Glomerular visceral epithelial cell (primary cell): ENCODE results near the gene ALDH1A2.

ENCODE experiments used
- DNase-seq: peaks from one replicate; pipeline ENCODE4 v3.0.0-alpha.2; 2016; ENCODE audit errors: extremely low spot score

ALDH1A2 gene

DNA sequence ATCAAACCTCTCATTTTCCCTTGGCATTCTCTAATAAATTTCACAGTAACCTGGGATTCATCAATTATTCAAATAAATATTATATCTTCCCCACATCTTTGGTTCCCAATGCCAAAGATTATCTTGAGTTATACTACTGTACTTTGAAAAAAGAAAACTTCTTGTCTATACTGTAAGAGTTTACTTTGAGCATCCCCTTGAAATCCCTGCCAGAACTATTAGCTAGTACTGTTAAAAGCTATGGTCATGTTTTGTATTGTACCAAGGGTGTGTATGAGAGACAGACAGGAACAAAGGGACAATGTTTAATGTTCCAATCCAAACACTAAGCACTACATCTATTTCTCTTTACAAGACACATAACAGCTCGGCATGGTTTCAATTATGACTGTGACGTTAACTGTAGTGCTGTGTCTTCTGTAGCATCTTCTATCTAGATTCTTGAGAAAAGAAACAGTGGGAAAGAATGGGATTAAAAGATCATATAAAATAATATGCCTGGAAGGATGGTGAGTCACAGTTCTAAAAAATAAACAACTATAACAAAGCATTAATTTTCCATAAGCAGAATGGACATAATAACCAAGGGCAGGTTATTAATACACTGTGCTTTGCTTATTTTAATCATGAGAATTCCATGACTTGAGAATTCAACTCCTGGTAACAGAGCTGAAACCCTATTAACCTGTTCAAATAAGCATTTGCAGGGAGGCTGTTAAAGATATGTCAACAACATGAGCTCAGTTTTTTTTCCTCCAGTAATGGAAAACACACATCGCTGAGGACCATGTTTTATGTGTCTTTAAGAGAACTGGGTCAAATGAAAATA, 71.1 kb downstream of the ALDH1A2 start:
- DNase-seq, result no peak

- no peak for DNase-seq
Measured at GRCh38 chr15:57993409-57994145, 71.9 kb downstream of the ALDH1A2 start.

- no peak for DNase-seq
Measured at GRCh38 chr15:57992761-57993355, 72.7 kb downstream of the ALDH1A2 start.

DNA sequence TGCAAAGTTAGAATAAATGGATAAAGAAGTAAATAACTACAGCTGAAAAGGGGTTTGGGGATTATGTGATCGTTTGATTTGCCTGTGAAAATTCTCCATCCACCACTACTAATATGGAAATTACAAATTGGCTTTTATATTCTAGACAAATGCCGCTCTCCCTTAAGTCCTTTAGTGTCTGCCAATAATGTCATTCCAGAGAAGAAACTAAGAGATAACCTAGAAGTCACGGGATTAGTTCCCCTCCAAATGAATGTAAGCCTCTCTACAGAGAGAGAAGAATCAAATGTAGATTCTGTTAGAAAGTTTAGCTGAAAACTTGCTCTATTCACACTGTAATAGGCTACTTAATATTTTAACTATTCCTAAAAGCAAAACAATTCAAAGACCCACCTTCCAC, 92.0 kb downstream of the ALDH1A2 start:
- no peak for DNase-seq

DNA sequence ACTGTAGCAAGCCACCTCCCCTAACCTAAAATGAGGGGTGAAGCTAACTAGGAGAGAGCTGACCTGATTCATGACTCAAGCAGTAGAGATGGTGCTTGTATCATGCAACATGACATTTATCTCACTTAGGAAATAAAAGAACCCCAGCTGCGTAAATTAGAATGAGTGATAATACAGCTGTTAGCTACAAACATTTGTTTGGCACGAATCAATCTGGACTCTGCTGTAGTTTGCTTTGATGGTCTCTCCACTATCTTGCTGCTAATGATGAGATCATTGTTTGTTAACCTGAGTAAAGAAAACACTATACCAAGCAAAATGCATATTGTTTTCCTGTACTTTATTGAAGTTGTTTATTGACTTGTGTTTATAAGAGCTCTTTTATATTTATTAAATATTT, 92.6 kb downstream of the ALDH1A2 start:
- DNase-seq, result no peak

DNA sequence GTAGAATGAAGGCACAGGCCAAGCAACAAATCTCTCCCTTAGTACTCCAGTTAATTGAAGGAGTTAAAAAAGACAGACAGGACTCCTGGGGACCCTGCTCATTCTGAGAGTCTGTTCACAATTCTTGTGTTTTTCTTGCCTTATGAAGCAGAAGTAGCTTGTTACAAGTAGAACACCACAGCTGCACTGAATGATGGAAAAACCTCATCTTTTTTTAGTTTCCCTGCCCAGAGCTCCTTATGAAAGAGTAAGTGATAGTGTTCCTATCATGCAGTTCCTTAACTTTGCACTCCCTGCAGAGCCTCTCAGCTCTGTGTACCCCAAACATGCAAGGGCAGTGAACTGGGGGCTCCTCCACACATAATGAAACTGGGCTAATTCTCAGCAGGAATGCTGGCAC, 95.5 kb downstream of the ALDH1A2 start:
- DNase-seq, result no peak

GRCh38 chr15:57969355-57969754, 96.2 kb downstream of the ALDH1A2 start:
- no peak for DNase-seq

- DNase-seq, result no peak
Measured at GRCh38 chr15:57962887-57963286, 102.6 kb downstream of the ALDH1A2 start.

GRCh38 chr15:57961919-57962318, 103.6 kb downstream of the ALDH1A2 start:
- DNase-seq, result no peak

DNA sequence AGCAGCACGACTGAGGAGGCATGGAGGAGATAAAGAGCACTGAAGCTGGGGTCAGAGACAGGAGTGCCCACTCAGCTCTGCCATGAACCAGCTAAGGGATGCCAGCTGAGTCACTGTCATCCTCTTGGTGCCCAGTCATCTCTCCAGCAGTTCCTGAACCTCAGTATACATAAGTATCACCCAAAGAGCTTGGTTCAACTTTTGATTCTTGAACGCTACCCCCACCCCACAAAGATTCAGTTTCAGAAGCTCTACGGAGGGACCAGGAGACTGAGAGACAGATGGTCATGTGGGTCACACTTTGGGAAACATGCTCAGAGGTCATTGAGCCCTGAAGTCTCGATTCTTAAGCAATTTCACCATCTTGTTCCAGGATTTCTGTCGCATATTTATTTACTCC, 108.4 kb downstream of the ALDH1A2 start:
- no peak for DNase-seq

- no peak for DNase-seq
Measured at GRCh38 chr15:57953874-57954273, 111.6 kb downstream of the ALDH1A2 start.

DNA sequence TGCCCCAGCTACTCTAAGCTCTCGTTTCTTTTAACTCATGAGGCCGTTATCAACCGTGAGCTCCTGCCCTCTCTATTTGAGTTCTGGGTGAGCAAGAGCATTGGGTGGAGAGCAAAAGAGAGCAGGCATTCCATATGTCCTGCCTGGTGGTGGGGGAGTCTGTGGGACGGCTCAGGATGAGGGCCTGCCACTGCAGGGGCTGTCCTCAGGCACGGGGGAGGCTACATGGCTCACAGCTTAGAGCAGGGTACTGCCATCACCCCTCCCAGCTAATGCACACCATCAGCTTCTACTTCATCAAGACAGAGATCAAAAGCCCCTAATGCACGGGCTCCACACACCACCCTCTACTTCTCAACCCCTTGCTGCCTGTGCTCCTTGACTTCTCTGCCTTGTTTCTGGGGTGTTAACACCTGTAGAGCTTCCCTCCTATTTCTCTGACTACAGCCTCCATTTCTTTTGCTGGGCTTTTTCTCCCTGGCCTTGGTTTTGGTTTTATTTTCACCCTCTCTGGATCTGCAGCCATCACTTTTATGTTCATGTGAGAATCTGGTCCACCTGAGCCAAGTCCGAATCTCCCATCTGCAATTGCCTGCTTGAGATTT, 114.1 kb downstream of the ALDH1A2 start:
- DNase-seq, result no peak

DNA sequence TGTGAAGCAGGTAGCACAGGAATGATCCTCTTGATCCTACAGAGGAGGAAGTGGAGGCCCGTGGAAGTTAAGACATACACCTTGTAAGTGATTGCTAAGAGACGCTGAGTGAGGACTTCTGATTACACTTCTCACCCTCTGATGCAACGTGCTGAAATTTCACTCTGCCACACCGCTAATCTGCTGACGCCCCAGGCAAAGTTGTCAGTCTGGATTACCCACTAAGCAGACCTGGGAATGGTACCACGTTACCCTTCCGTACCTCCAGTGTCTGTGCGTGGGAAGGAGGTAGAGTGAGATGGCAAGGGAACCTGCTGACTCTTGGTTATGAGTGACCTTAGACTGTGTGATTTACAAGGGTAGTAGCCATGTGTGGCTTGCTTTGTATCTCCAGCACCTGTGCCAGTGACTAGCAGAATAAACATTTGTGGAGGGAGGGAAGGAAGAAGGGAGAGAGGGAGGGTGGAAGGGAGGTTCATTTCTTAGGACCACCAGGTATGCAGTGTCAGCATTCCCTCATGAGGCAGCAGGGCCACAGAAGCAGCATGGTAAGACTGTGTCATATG, 115.0 kb downstream of the ALDH1A2 start:
- DNase-seq, result no peak

GRCh38 chr15:57949374-57949943, 116.1 kb downstream of the ALDH1A2 start:
- no peak for DNase-seq

GRCh38 chr15:57948351-57949289, 116.9 kb downstream of the ALDH1A2 start:
- no peak for DNase-seq

GRCh38 chr15:57947781-57948180, 117.7 kb downstream of the ALDH1A2 start:
- no peak for DNase-seq

DNA sequence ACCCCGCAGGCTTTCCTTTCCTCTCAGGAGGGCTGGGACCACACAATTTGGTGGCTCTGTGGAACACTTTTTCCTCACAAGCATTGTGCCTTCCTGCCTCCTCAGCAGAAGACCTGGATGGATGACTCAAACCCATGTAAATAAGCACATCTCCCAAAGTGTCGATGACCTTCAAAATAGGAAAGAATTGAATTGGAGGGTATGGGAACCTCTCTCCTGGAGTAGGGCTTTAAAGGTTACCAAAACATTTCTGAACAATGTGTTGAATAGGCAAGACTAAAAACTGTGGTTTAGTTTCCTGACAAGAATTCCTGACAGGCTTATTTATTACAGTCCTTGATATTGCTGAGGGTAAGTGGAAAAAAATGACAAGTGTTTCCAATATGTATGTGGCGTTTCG, 118.2 kb downstream of the ALDH1A2 start:
- DNase-seq, result no peak

GRCh38 chr15:57946491-57947048, 118.9 kb downstream of the ALDH1A2 start:
- no peak for DNase-seq

DNA sequence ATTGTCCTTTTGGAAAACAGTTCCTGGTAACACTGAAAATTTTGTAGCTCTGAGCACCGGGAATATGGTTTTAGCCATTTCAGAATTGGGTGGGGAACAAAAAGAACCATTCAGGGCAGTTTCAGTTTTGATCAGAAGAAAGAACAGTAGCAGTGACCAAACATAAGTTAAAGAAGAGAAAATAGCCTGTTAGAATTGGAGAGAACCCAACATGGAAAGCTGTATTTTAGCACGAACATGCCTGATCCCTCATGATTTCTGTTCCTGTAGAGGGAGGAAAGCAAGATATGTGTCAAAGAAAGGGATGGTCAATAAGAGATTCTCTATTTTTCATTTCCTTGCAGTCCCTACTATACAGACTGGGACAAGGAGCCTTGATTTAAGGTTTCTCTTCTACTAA, 119.9 kb downstream of the ALDH1A2 start:
- DNase-seq, result no peak

DNA sequence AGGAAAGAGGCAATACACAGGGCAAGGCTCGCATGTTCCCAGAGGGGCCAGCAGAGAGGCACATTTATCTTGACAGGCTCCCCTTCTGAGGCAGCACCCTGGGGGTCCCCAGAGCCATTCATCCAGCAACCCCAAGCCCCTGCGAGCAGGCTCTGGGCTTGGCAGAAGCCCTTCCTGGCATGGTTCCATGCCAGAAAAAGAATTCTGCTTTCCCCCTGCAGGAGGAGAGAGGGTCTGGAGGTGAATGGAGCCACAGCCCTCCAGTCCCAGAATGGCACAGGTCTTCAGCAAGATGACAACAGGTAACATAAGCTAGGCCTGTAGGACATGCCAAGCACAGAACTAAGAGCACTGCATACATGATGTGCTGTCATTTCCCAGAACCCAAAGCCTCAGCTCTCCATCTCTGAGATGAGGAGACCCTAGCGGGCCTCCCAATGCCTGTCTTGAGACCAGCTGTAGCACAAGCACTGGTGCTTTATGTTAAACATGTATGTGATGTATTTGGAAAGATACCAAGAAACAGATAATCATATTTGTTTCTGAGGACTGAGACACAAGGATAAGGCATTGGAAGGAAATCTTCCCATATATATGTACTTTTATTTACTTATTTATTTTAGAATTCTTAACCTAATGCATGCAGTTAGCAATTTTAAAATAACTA, 121.6 kb downstream of the ALDH1A2 start:
- no peak for DNase-seq
